ENCODE measurements around the gene AIMP2. TPM values are rescaled to one million over a fixed set of nuclear protein-coding genes. Genes with fewer than 3 reads are reported as not detected.
"Not testable (repeated sequence)": the region's sequence is repeated elsewhere in the genome, so short reads cannot be mapped to it uniquely, and the experiment has no call there.

Gene AIMP2
- total RNA-seq, result 10 to 100 TPM; 41.3 to 76.4 (median 53.8) TPM
- polyA plus RNA-seq, result 10 to 100 TPM; 21.8 to 73.8 TPM
- long read RNA-seq, donor 1, transcript AIMP2-201 (4 exons, 1,225 nt), result major isoform, 24 of 39 reads
- long read RNA-seq, donor 1, partial matches to known transcripts, result 7 of 39 reads
- long read RNA-seq, donor 1, other reads (novel, unspliced or antisense), result 8 of 39 reads
- long read RNA-seq, donor 2, transcript AIMP2-201 (4 exons, 1,225 nt), result major isoform, 42 of 57 reads
- long read RNA-seq, donor 2, partial matches to known transcripts, result 8 of 57 reads
- long read RNA-seq, donor 2, other reads (novel, unspliced or antisense), result 5 of 57 reads
- long read RNA-seq, donor 3, transcript AIMP2-201 (4 exons, 1,225 nt), result major isoform, 57 of 88 reads
- long read RNA-seq, donor 3, partial matches to known transcripts, result 4 of 88 reads
- long read RNA-seq, donor 3, other reads (novel, unspliced or antisense), result 26 of 88 reads

DNA sequence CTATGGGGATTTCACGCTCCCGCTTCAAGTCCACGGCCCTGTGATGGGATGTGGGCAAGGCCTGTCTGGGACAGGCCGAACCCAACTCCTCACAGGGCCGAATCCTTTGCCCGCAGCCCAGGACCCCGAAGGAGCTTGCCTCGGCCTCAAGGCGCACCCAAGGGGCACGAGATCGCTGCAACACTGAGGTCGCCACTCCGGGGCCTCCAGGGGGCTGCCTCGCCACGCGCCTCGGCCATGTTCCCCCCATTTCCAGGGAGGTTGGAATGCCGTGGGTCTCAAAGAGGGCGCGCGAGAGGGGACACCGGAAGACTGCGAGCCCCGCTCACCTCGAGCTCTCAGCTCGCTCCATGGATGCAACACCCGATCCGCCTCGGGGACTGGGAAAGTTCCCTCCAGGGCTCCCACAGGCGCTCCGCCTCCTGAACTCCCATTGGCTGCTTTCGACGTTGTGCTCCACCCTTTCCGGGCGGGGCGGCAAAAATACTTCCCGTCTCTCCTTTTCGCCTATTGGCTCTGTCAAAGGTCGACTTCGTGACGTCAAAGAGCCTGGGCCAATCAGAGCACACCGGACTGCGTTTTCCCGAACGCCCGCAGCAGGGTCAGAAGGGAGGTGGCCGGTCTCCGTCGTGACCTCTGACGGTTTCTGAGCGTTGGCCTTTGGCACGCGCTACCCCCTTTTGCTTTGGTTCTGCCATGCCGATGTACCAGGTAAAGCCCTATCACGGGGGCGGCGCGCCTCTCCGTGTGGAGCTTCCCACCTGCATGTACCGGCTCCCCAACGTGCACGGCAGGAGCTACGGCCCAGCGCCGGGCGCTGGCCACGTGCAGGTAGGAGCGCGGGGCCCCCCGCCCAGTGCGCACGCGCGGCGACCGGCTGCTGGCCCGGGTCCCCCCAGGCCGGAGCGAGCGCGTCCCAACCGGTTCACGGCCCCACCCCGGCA is at the start of gene AIMP2, which contains the start of gene PMS2:
AIMP2 (plus strand) TSS at position 605 of the 944 bp plus-strand sequence; CDS start at position 697, 92 bp downstream.
PMS2 (minus strand) TSS at position 382 of the 944 bp plus-strand sequence; CDS start at position 352, 30 bp downstream.
- Histone ChIP-seq H3K9me3 (no peaks in the 10 kb centered on the region), H3K27me3 (no peaks in the 10 kb centered on the region), H3K36me3 (peaks cover 0 to 58% (median 0%) of the 10 kb centered on the region in 9 donors), H3K27ac (peak within 1 kb of the TSS; percentile 72 to 98 (median 93)), H3K4me3 (peak within 1 kb of the TSS; percentile 53 to 95 (median 73)), H3K4me1 (peaks cover 5 to 49% (median 32%) of the 10 kb centered on the region in 9 donors)
- intact Hi-C loops (cut with DNase I), result loop anchor here in 2 of 10 donors (10.0 kb wide), 1 partner anchor 426 kb away; no protein-coding TSS in a partner anchor
- peak in 3 of 9 donors; percentile 20 to 33 (median 20) for TF ChIP-seq CTCF (IDR thresholded peaks at IDR 0.05)
- ATAC-seq (peak; percentile 97 to 99 (median 98)), DNase-seq (peak; percentile 96 to 99)
- WGBS, 2 donors, result 0% methylated on average over 83 to 84 of the region's 84 CpGs

- H3K4me1 ChIP-seq; ATAC-seq; DNase-seq; H3K4me3 ChIP-seq; intact Hi-C loops (cut with DNase I); H3K27me3 ChIP-seq; H3K27ac ChIP-seq; H3K9me3 ChIP-seq; H3K36me3 ChIP-seq: not testable (repeated sequence)
- 10% methylated on average over 2 of the region's 13 CpGs; no CpG with 5 or more reads in 1 of the 2 donors for WGBS, 2 donors
These were observed 45.9 kb upstream of the AIMP2 start for GRCh38 chr7:5963205-5963604.

DNA sequence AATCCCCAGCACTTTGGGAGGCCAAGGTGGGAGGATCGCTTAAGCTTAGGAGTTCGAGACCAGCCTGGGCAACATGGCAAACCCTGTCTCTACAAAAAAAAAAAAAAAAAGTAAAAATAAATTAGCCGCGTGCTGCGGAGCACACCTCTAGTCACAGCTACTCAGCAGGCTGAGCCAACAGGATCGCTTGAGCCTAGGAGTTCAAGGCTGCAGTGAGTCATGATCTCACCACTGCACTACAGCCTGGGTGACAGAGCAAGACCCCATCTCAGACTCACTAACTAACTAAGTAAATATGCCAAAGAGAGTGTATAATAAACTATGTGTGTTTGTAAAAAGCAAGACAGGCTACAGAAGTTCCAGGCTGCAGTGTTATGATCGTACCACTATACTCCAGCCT is 45.3 kb upstream of the AIMP2 start:
- ATAC-seq; H3K27me3 ChIP-seq; H3K4me3 ChIP-seq; DNase-seq; H3K9me3 ChIP-seq; H3K36me3 ChIP-seq; H3K27ac ChIP-seq; intact Hi-C loops (cut with DNase I); H3K4me1 ChIP-seq: not testable (repeated sequence)
- WGBS, 2 donors, result 87 to 90% methylated on average over 4 of the region's 7 CpGs

- WGBS, 2 donors, result 5 to 7% methylated on average over 9 to 21 of the region's 43 CpGs
- peak within 1 kb of the TSS in 2 of 10 donors; percentile 14 to 27 for H3K4me3 ChIP-seq
- ATAC-seq, result peak; percentile 54 to 80 (median 72)
- H3K36me3 ChIP-seq; H3K27ac ChIP-seq; H3K4me1 ChIP-seq; intact Hi-C loops (cut with DNase I); DNase-seq; H3K27me3 ChIP-seq; H3K9me3 ChIP-seq: not testable (repeated sequence)
These were observed 38.6 kb upstream of the AIMP2 start, which contains the start of gene RSPH10B for GRCh38 chr7:5970347-5970911. RSPH10B (minus strand) TSS chr7:5970689; CDS start chr7:5967116, 3,573 bp downstream.

DNA sequence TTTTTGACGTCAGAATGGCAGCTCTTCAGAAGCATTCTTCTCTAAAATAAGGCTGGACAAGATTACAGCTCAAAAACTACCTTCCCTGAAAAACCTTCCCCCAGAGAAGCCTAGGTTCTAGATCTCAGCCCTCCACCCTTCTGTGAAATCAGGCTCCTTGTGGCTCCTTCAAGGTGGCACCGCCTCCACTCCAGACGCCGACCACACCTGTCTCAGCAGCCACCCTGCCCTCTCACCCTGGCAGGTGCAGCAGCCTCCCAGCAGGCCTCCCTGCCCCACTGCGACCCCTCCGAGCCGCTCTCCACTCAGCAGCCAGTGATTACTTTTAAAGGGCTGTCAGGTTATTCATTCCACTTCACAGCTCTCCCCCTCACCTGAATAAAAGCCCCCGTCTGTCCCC is 35.5 kb upstream of the AIMP2 start:
- H3K36me3 ChIP-seq, result peaks cover 0 to 12% (median 0%) of the 10 kb centered on the region in 9 donors
- DNase-seq; intact Hi-C loops (cut with DNase I); H3K27ac ChIP-seq; H3K4me1 ChIP-seq; H3K9me3 ChIP-seq; H3K4me3 ChIP-seq; H3K27me3 ChIP-seq: not testable (repeated sequence)
- peak in 1 of 8 donors; percentile 25 for ATAC-seq
- WGBS, 2 donors, result no CpG with 5 or more reads among the region's 8 CpGs

DNA sequence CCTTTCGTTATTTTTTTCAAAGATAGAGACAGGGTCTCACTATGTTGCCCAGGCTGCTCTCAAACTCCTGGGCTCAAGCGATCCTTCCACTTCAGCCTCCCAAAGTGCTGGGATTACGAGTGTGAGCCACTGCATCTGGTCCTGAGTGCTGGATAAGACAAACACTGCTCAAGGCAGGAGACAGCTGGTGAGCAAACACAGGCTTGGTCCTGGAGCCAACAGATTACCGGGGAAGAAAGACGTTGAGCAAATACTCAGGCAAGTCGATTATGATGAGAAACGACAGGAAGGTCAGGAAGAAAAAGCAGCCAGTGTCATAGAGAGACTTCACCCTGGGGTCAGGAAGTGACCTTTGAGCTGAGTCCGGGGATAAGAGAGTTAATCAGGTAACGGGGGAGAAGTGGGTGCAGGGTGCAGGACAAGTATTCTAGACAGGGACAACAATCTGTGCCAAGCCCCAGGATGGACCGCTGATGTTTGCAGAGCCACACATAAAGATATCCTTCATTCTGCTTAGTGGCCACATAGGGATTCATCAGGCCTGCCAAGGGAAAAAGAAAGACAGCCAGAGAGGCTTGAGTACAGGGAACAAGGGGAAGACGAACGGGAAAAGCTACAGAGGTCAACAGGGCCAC is 29.3 kb upstream of the AIMP2 start:
- DNase-seq; ATAC-seq; H3K4me1 ChIP-seq; intact Hi-C loops (cut with DNase I); H3K9me3 ChIP-seq; H3K4me3 ChIP-seq; H3K27me3 ChIP-seq; H3K27ac ChIP-seq: not testable (repeated sequence)
- 86 to 100% methylated on average over 1 of the region's 12 CpGs for WGBS, 2 donors
- H3K36me3 ChIP-seq, result peaks cover 0 to 29% (median 0%) of the 10 kb centered on the region in 9 donors

DNA sequence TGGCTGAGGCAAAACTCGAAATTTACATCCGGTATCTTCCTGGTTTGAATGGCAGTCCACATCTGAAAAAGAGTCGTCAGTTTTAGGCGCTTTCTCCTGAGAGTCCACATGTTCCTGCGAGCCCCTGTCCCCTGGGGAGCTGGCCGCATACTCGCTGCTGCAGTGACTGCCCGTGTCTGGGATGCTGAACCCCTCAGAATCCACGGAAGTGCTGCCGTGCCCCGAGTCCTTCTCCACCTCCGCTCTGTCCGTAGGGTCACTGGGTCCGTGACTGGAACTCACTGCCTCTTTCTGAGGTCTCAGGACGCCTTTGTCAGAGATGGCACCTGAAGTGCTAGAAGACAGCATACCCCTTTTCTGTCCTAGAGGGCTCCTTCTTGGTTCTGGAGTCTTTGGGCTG is 22.0 kb upstream of the AIMP2 start:
- H3K36me3 ChIP-seq, result peaks cover 0 to 63% (median 13%) of the 10 kb centered on the region in 9 donors
- H3K27me3 ChIP-seq; intact Hi-C loops (cut with DNase I); ATAC-seq; DNase-seq; H3K4me1 ChIP-seq; H3K9me3 ChIP-seq; H3K4me3 ChIP-seq; H3K27ac ChIP-seq: not testable (repeated sequence)
- 86 to 90% methylated on average over 15 of the region's 15 CpGs for WGBS, 2 donors
